Peyer's patch (tissue), 4 donors: ENCODE measurements around the gene ACKR2.

Experiments used
- POLR2A ChIP-seq, 2 donors: fragments of 450-650 bp; IDR thresholded peaks; one replicate each; pipeline ENCODE4 v1.5.1; 2017; ENCODE audit warnings: antibody characterized with exemption in 2 of 2, mild to moderate bottlenecking in 2 of 2, moderate library complexity in 2 of 2
- TF ChIP-seq, protein P1 (sequence below), 6 experiments: fragments of 450-650 bp in 4 of 6; fragments of 200-600 bp in 2 of 6; sonication (generic) in 1 of 6; IDR thresholded peaks; one replicate each; pipeline ENCODE4 v1.5.1; 2017 to 2019; ENCODE audit warnings: antibody characterized with exemption in 6 of 6, mild to moderate bottlenecking in 3 of 6, moderate library complexity in 1 of 6

DNA sequence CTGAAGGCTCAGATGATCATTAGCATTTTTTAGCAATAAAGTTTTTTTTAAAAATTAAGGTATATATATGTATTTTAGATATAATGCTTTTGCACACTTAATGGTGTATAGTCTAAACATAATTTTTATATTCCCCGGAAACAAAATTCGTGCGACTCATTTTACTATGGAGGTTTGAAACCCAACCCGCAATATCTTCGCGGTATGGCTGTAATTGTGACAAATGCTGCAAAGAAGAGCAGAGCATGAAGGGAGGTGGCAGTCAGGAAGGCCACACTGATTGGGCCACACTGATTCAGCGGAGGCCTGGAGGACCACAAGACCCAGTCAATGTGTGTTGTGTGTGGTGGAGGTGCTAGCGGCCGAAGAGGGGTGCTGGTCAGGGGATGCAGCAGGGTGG, 70.9 kb downstream of the ACKR2 start:
- TF ChIP-seq POLR2A (IDR thresholded peaks at IDR 0.05): no peak
- TF ChIP-seq, protein P1, sequence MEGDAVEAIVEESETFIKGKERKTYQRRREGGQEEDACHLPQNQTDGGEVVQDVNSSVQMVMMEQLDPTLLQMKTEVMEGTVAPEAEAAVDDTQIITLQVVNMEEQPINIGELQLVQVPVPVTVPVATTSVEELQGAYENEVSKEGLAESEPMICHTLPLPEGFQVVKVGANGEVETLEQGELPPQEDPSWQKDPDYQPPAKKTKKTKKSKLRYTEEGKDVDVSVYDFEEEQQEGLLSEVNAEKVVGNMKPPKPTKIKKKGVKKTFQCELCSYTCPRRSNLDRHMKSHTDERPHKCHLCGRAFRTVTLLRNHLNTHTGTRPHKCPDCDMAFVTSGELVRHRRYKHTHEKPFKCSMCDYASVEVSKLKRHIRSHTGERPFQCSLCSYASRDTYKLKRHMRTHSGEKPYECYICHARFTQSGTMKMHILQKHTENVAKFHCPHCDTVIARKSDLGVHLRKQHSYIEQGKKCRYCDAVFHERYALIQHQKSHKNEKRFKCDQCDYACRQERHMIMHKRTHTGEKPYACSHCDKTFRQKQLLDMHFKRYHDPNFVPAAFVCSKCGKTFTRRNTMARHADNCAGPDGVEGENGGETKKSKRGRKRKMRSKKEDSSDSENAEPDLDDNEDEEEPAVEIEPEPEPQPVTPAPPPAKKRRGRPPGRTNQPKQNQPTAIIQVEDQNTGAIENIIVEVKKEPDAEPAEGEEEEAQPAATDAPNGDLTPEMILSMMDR (IDR thresholded peaks at IDR 0.05): no peak
